Measurements from ENCODE around the gene CD33. TPM values are rescaled to one million over a fixed set of nuclear protein-coding genes. Genes with fewer than 3 reads are reported as not detected.

CD33 gene
- total RNA-seq, 1 experiment from 2014 or later: 0.35 TPM

- no peak overlapping the region for H3K23ac ChIP-seq (ENCODE audit: insufficient read length, low read depth, low read length)
- Mint-ChIP-seq H3K4me3 (no peak overlapping the region), H3K27me3 (ENCODE audit: low read depth) (peaks cover 13% of the 10 kb centered on the region), H3K4me1 (no peaks in the 10 kb centered on the region), H3K36me3 (ENCODE audit: insufficient read depth in 1 of 3, low read depth in 3 of 3) (peaks cover 0 to 2% (median 0%) of the 10 kb centered on the region in 3 experiments; a peak in 1 of 7 replicates), H3K27ac (no peak overlapping the region), H3K9me3 (peaks cover 0 to 21% of the 10 kb centered on the region in 2 experiments; a peak in 3 of 5 replicates)
- WGBS (ENCODE audit: extremely low coverage, insufficient read length, low lambda C conversion rate): no CpG with 5 or more reads among the region's 3 CpGs
- H2BK20ac ChIP-seq (ENCODE audit: low read depth, low read length, poor library complexity, severe bottlenecking): no peak overlapping the region
- H3K4me2 ChIP-seq (ENCODE audit: insufficient read depth, insufficient read length, low read length): no peak overlapping the region
- no peak overlapping the region for H2BK12ac ChIP-seq (ENCODE audit: insufficient read length, low read depth, low read length)
- no peak overlapping the region for H2BK15ac ChIP-seq (ENCODE audit: low read depth, low read length)
- H4K8ac ChIP-seq (replicated peaks; ENCODE audit: insufficient read length, low read depth, low read length): no peak overlapping the region
- no peak overlapping the region for H3K14ac ChIP-seq (ENCODE audit: insufficient read depth, low read length)
- no peak for DNase-seq
- H3K9ac ChIP-seq (ENCODE audit: extremely low read depth, insufficient read length, low read length): no peak overlapping the region
- H3K27me3 ChIP-seq (ENCODE audit: insufficient read depth, low read length): no peaks in the 10 kb centered on the region
- H2BK5ac ChIP-seq (ENCODE audit: insufficient read length, low read length): no peak overlapping the region
- no peaks in the 10 kb centered on the region for H3K79me1 ChIP-seq (ENCODE audit: insufficient read depth, low read depth, low read length, poor library complexity, severe bottlenecking)
- no peaks in the 10 kb centered on the region for H3K9me3 ChIP-seq (ENCODE audit: control insufficient read depth, low read depth, low read length)
- H3K18ac ChIP-seq (ENCODE audit: insufficient read length, low read depth, low read length): no peak overlapping the region
- H2BK120ac ChIP-seq (ENCODE audit: low read depth, low read length, poor library complexity, severe bottlenecking): no peak overlapping the region
- H2AK5ac ChIP-seq (ENCODE audit: insufficient read length, low read length): no peak overlapping the region
- no peaks in the 10 kb centered on the region for H3K79me2 ChIP-seq (ENCODE audit: insufficient read depth, low read length)
- TF ChIP-seq CTCF (conservative IDR thresholded peaks at IDR 0.05): no peak
- H3K23me2 ChIP-seq (ENCODE audit: insufficient read length, low read depth, low read length, poor library complexity, severe bottlenecking): no peaks in the 10 kb centered on the region
- no peak overlapping the region for H3T11ph ChIP-seq (ENCODE audit: low read length)
- no peak overlapping the region for H3K4ac ChIP-seq (ENCODE audit: low read depth, low read length)
- H4K20me1 ChIP-seq (ENCODE audit: control insufficient read depth, insufficient read depth, insufficient read length): no peaks in the 10 kb centered on the region
- H2AFZ ChIP-seq (ENCODE audit: low read length): no peak overlapping the region
- H3K27ac ChIP-seq (ENCODE audit: insufficient read length, low read depth, low read length): no peak overlapping the region
- H3K56ac ChIP-seq (ENCODE audit: insufficient read length, low read depth, low read length): no peak overlapping the region
- H4K91ac ChIP-seq (ENCODE audit: insufficient read length, low read depth, low read length): no peak overlapping the region
- H3K4me1 ChIP-seq (ENCODE audit: insufficient read depth, low read length): no peaks in the 10 kb centered on the region
- H4K5ac ChIP-seq (ENCODE audit: insufficient read length, low read depth, low read length): no peak overlapping the region
These were observed 60.8 kb downstream of the CD33 start for GRCh38 chr19:51285682-51286081.

Small RNA genes within 50 kb of the gene (microRNA-seq; reads per million reads assigned to microRNA genes)
- gene MIR8074 (ENCODE audit: borderline microRNAs expressed): not detected

Other genes starting within 250 kb of the CD33 start
- gene KLK7, start 241.2 kb upstream of the CD33 start, total RNA-seq (2021): 0.13 and 0.52 TPM in 2 replicates
- gene KLK8, start 223.5 kb upstream of the CD33 start, total RNA-seq (2021): 2.7 and 2.9 TPM in 2 replicates
- gene KLK10, start 205.4 kb upstream of the CD33 start, total RNA-seq (2021): 1.3 and 1.4 TPM in 2 replicates
- not detected in 2 replicates for gene KLK11, start 198.5 kb upstream of the CD33 start, total RNA-seq (2021)
- gene KLK12, start 190.1 kb upstream of the CD33 start, total RNA-seq (2021): not detected in 2 replicates
- gene KLK13, start 160.0 kb upstream of the CD33 start, total RNA-seq (2021): 3.0 and 4.2 TPM in 2 replicates
- gene KLK14, start 142.2 kb upstream of the CD33 start, total RNA-seq (2021): 0.26 and 0.46 TPM in 2 replicates
- gene CTU1, start 116.7 kb upstream of the CD33 start, total RNA-seq (2021): 8.0 and 8.8 TPM in 2 replicates
- not detected in 2 replicates for gene SIGLEC9, start 100.2 kb upstream of the CD33 start, total RNA-seq (2021)
- gene SIGLEC7, start 82.8 kb upstream of the CD33 start, total RNA-seq (2021): not detected in 2 replicates
- gene SIGLECL1, start 26.0 kb downstream of the CD33 start, total RNA-seq (2021): not detected in 2 replicates
- gene IGLON5, start 86.6 kb downstream of the CD33 start, total RNA-seq (2021): 41.4 and 42.3 TPM in 2 replicates
- gene VSIG10L, start 117.1 kb downstream of the CD33 start, total RNA-seq (2021): 5.3 and 5.6 TPM in 2 replicates
- 44.8 and 49.4 TPM in 2 replicates for gene ETFB, start 141.3 kb downstream of the CD33 start, total RNA-seq (2021)
- gene CLDND2, start 143.9 kb downstream of the CD33 start, total RNA-seq (2021): 1.7 TPM in 1 of 2 replicates, not detected in the other
- not detected in 2 replicates for gene NKG7, start 147.6 kb downstream of the CD33 start, total RNA-seq (2021)
- gene LIM2, start 162.9 kb downstream of the CD33 start, total RNA-seq (2021): not detected in 2 replicates
- gene C19orf84, start 165.5 kb downstream of the CD33 start, total RNA-seq (2021): 4.1 and 4.8 TPM in 2 replicates
- not detected in 2 replicates for gene SIGLEC10, start 192.6 kb downstream of the CD33 start, total RNA-seq (2021)
- gene SIGLEC8, start 233.4 kb downstream of the CD33 start, total RNA-seq (2021): not detected in 2 replicates

Data from H9 (cell line).